NOMO-1 (cell line): ENCODE data around the gene NPB.

Source experiments
- DNase-seq, 2 experiments: peaks; one replicate each; lab custom pipeline; 2025; ENCODE audit not compliant: unreplicated experiment in 2 of 2; lab: John Stamatoyannopoulos, UW

NPB gene

GRCh38 chr17:81869221-81870130, 32.6 kb upstream of the NPB start:
- DNase-seq: no peak

GRCh38 chr17:81870131-81870980, 31.7 kb upstream of the NPB start:
- peak in 1 of 2 experiments; percentile 26 for DNase-seq

GRCh38 chr17:81870981-81871386, 31.1 kb upstream of the NPB start, which contains the start of gene ARHGDIA:
Gene ARHGDIA, minus strand, starts transcription at chr17:81871337. Its CDS starts 1,407 bp downstream, at chr17:81869930.
- DNase-seq: no peak

GRCh38 chr17:81871387-81872230, 30.4 kb upstream of the NPB start:
- DNase-seq: peak; percentile 82 to 87

- DNase-seq: no peak
Measured at GRCh38 chr17:81877569-81877968, 24.5 kb upstream of the NPB start.

- no peak for DNase-seq
Measured at GRCh38 chr17:81878294-81878693, 23.7 kb upstream of the NPB start.

- no peak for DNase-seq
Measured at GRCh38 chr17:81879121-81879520, 22.9 kb upstream of the NPB start.

- no peak for DNase-seq
Measured at GRCh38 chr17:81884520-81884919, 17.5 kb upstream of the NPB start.

GRCh38 chr17:81884968-81885367, 17.1 kb upstream of the NPB start:
- DNase-seq: no peak

- no peak for DNase-seq
Measured at GRCh38 chr17:81885454-81885853, 16.6 kb upstream of the NPB start.

- DNase-seq: no peak
Measured at GRCh38 chr17:81885869-81886548, 16.0 kb upstream of the NPB start.

- DNase-seq: no peak
Measured at GRCh38 chr17:81888105-81888987, 13.7 kb upstream of the NPB start.

- no peak for DNase-seq
Measured at GRCh38 chr17:81888988-81889595, 12.9 kb upstream of the NPB start.

- DNase-seq: no peak
Measured at GRCh38 chr17:81889602-81890001, 12.4 kb upstream of the NPB start.

- DNase-seq: peak in 1 of 2 experiments; percentile 16
Measured at GRCh38 chr17:81890447-81891302, 11.4 kb upstream of the NPB start.

GRCh38 chr17:81891303-81891552, 10.8 kb upstream of the NPB start:
- no peak for DNase-seq

- no peak for DNase-seq
Measured at GRCh38 chr17:81895400-81895799, 6.6 kb upstream of the NPB start.
